ENCODE measurements around the gene PTPRD.

The PTPRD gene

GRCh38 chr9:9186086-9186485 lies 1426.7 kb downstream of the PTPRD start:
- TF ChIP-seq SIN3A (IDR thresholded peaks at IDR 0.05; ENCODE audit: borderline replicate concordance, insufficient read depth, low read length) (no peak), FOXP2 (optimal IDR thresholded peaks at IDR 0.05; ENCODE audit: borderline replicate concordance, extremely low read depth, extremely low read length, insufficient read depth) (no peak), POLR2AphosphoS5 (IDR thresholded peaks at IDR 0.05; ENCODE audit: low read depth, low read length) (no peak), TAF1 (IDR thresholded peaks at IDR 0.05; ENCODE audit: borderline replicate concordance, insufficient read depth, low read length) (no peak)
- TF ChIP-seq, protein P1, sequence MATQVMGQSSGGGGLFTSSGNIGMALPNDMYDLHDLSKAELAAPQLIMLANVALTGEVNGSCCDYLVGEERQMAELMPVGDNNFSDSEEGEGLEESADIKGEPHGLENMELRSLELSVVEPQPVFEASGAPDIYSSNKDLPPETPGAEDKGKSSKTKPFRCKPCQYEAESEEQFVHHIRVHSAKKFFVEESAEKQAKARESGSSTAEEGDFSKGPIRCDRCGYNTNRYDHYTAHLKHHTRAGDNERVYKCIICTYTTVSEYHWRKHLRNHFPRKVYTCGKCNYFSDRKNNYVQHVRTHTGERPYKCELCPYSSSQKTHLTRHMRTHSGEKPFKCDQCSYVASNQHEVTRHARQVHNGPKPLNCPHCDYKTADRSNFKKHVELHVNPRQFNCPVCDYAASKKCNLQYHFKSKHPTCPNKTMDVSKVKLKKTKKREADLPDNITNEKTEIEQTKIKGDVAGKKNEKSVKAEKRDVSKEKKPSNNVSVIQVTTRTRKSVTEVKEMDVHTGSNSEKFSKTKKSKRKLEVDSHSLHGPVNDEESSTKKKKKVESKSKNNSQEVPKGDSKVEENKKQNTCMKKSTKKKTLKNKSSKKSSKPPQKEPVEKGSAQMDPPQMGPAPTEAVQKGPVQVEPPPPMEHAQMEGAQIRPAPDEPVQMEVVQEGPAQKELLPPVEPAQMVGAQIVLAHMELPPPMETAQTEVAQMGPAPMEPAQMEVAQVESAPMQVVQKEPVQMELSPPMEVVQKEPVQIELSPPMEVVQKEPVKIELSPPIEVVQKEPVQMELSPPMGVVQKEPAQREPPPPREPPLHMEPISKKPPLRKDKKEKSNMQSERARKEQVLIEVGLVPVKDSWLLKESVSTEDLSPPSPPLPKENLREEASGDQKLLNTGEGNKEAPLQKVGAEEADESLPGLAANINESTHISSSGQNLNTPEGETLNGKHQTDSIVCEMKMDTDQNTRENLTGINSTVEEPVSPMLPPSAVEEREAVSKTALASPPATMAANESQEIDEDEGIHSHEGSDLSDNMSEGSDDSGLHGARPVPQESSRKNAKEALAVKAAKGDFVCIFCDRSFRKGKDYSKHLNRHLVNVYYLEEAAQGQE (IDR thresholded peaks at IDR 0.05; ENCODE audit: insufficient read depth in 1 of 2, low read depth in 2 of 2, low read length in 2 of 2): no peak

- TF ChIP-seq FOXP2 (optimal IDR thresholded peaks at IDR 0.05; ENCODE audit: borderline replicate concordance, extremely low read depth, extremely low read length, insufficient read depth): no peak
- TF ChIP-seq SIN3A (IDR thresholded peaks at IDR 0.05; ENCODE audit: borderline replicate concordance, insufficient read depth, low read length): no peak
- TF ChIP-seq, protein P1 (IDR thresholded peaks at IDR 0.05; ENCODE audit: insufficient read depth in 1 of 2, low read depth in 2 of 2, low read length in 2 of 2): no peak
- no peak for TF ChIP-seq POLR2AphosphoS5 (IDR thresholded peaks at IDR 0.05; ENCODE audit: low read depth, low read length)
- TF ChIP-seq TAF1 (IDR thresholded peaks at IDR 0.05; ENCODE audit: borderline replicate concordance, insufficient read depth, low read length): no peak
Measured at GRCh38 chr9:9182431-9182830, 1430.4 kb downstream of the PTPRD start.

DNA sequence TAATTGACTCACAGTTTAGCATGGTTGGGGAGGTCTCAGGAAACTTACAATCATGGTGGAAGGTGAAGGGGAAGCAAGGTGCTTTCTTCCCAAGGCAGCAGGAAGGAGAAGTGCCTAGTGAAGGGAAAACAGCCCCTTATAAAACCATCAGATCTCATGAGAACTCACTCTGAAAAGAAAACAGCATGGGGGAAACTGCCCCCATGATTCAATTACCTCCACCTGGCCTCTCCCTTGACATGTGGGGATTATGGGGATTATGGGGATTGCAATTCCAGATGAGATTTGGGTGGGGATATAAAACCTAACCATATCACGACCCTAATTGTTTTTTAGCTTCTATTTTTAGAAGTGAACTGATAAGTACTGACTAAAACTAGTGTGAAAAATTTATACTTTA lies 1435.7 kb downstream of the PTPRD start:
- no peak for TF ChIP-seq TAF1 (IDR thresholded peaks at IDR 0.05; ENCODE audit: borderline replicate concordance, insufficient read depth, low read length)
- TF ChIP-seq SIN3A (IDR thresholded peaks at IDR 0.05; ENCODE audit: borderline replicate concordance, insufficient read depth, low read length): no peak
- no peak for TF ChIP-seq POLR2AphosphoS5 (IDR thresholded peaks at IDR 0.05; ENCODE audit: low read depth, low read length)
- TF ChIP-seq FOXP2 (optimal IDR thresholded peaks at IDR 0.05; ENCODE audit: borderline replicate concordance, extremely low read depth, extremely low read length, insufficient read depth): no peak
- TF ChIP-seq, protein P1 (IDR thresholded peaks at IDR 0.05; ENCODE audit: insufficient read depth in 1 of 2, low read depth in 2 of 2, low read length in 2 of 2): no peak

DNA sequence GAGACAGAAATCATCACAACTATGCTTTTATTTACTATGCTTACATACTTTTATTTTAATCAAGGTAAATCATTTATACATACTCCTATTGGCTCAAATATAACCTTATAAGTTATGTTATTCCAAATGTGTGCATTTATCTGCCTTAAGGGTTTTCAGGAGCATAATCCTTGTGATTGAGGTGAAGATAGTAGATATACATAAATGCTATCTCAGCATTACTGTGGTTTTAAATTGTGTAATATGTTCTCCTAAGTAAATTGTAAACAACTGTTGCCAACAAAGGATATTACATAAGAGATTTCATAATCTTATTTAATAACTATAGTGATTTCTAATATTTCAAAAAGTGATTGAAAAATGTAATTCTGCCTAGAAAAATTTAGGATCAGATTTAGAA lies 1438.4 kb downstream of the PTPRD start:
- TF ChIP-seq SIN3A (IDR thresholded peaks at IDR 0.05; ENCODE audit: borderline replicate concordance, insufficient read depth, low read length): no peak
- TF ChIP-seq POLR2AphosphoS5 (IDR thresholded peaks at IDR 0.05; ENCODE audit: low read depth, low read length): no peak
- TF ChIP-seq FOXP2 (optimal IDR thresholded peaks at IDR 0.05; ENCODE audit: borderline replicate concordance, extremely low read depth, extremely low read length, insufficient read depth): no peak
- no peak for TF ChIP-seq TAF1 (IDR thresholded peaks at IDR 0.05; ENCODE audit: borderline replicate concordance, insufficient read depth, low read length)
- TF ChIP-seq, protein P1 (IDR thresholded peaks at IDR 0.05; ENCODE audit: insufficient read depth in 1 of 2, low read depth in 2 of 2, low read length in 2 of 2): no peak

GRCh38 chr9:9173264-9173663 lies 1439.5 kb downstream of the PTPRD start:
- TF ChIP-seq TAF1 (IDR thresholded peaks at IDR 0.05; ENCODE audit: borderline replicate concordance, insufficient read depth, low read length): no peak

All from PFSK-1 (cell line).